PFSK-1 (cell line): ENCODE data around the gene CCDC158.

Experiments used
- FOXP2 ChIP-seq: optimal IDR thresholded peaks from 2 replicates; pipeline ENCODE3; 2011; ENCODE audit warnings: borderline replicate concordance, control low read depth, inconsistent platforms; ENCODE audit not compliant: insufficient read depth; ENCODE audit errors: extremely low read length, extremely low read depth
- POLR2AphosphoS5 ChIP-seq: IDR thresholded peaks from 2 replicates; pipeline ENCODE4 v1.6.1; 2012; ENCODE audit warnings: low read depth, mild to moderate bottlenecking, control low read depth, low read length, moderate library complexity
- SIN3A ChIP-seq: IDR thresholded peaks from 2 replicates; pipeline ENCODE4 v1.6.1; 2012; ENCODE audit warnings: mild to moderate bottlenecking, low read length, moderate library complexity, borderline replicate concordance; ENCODE audit not compliant: insufficient read depth
- TAF1 ChIP-seq: IDR thresholded peaks from 2 replicates; pipeline ENCODE4 v1.6.1; 2012; ENCODE audit warnings: low read length, control low read depth, borderline replicate concordance; ENCODE audit not compliant: insufficient read depth
- TF ChIP-seq, protein P1 (sequence below), 2 experiments: IDR thresholded peaks; 2 replicates each; pipeline versions ENCODE4 v1.6.1 to v1.8.0; 2011 to 2012; ENCODE audit warnings: low read depth in 2 of 2, low read length in 2 of 2, control low read depth in 1 of 2, inconsistent platforms in 1 of 2, mild to moderate bottlenecking in 1 of 2, moderate library complexity in 1 of 2; ENCODE audit not compliant: insufficient read depth in 1 of 2

The CCDC158 gene

DNA sequence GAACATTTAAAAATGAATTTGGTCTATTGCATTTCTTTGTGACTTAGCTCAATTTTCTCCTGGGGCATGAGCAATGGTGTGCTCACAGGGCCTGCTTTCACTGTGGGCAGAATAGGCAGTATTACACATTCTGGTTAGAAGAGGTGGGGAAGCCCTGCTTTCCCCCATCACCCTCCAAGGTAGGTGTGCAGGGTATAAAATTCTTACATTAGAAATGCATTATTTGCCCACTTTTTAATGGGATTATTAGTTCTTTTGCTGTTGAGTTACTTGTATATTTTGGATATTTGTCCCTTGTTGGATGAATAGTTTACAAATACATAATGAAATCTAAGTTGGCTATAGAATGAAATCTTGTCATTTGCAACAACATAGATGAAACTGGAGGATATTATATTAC is 122.7 kb downstream of the CCDC158 start:
- TF ChIP-seq POLR2AphosphoS5 (no peak), FOXP2 (no peak), SIN3A (no peak), TAF1 (no peak)
- TF ChIP-seq, protein P1, sequence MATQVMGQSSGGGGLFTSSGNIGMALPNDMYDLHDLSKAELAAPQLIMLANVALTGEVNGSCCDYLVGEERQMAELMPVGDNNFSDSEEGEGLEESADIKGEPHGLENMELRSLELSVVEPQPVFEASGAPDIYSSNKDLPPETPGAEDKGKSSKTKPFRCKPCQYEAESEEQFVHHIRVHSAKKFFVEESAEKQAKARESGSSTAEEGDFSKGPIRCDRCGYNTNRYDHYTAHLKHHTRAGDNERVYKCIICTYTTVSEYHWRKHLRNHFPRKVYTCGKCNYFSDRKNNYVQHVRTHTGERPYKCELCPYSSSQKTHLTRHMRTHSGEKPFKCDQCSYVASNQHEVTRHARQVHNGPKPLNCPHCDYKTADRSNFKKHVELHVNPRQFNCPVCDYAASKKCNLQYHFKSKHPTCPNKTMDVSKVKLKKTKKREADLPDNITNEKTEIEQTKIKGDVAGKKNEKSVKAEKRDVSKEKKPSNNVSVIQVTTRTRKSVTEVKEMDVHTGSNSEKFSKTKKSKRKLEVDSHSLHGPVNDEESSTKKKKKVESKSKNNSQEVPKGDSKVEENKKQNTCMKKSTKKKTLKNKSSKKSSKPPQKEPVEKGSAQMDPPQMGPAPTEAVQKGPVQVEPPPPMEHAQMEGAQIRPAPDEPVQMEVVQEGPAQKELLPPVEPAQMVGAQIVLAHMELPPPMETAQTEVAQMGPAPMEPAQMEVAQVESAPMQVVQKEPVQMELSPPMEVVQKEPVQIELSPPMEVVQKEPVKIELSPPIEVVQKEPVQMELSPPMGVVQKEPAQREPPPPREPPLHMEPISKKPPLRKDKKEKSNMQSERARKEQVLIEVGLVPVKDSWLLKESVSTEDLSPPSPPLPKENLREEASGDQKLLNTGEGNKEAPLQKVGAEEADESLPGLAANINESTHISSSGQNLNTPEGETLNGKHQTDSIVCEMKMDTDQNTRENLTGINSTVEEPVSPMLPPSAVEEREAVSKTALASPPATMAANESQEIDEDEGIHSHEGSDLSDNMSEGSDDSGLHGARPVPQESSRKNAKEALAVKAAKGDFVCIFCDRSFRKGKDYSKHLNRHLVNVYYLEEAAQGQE (IDR thresholded peaks at IDR 0.05; ENCODE audit: insufficient read depth in 1 of 2, low read depth in 2 of 2, low read length in 2 of 2) = no peak

DNA sequence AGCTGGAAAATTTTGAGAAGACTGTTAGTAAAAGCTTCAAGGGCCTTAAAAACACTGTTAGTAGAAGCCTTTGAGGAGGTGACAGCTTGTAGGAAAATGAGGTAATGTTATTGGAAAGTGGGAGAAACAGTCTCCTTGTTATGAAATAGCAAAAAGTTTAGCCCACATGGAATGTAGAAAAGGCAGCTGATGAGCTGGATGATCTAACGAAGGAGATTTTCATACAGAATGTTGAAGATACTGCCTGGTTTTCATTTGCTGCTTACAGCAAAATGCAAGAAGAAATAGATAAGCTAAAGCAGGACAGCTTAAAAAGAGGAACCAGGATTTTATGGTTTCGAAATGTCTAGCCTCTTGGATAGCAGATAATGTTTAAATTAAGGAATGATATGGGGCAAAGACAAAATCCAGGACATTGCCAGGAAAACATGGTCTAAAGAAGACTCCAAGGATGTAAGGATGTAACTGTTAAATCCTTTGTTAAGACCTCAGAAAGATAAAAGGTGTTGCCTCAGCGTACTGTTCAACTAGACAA is 124.6 kb downstream of the CCDC158 start:
- TF ChIP-seq, protein P1 (IDR thresholded peaks at IDR 0.05; ENCODE audit: insufficient read depth in 1 of 2, low read depth in 2 of 2, low read length in 2 of 2) = no peak
- no peak for TF ChIP-seq POLR2AphosphoS5
- no peak for TF ChIP-seq FOXP2
- TF ChIP-seq TAF1 = no peak
- TF ChIP-seq SIN3A = no peak

DNA sequence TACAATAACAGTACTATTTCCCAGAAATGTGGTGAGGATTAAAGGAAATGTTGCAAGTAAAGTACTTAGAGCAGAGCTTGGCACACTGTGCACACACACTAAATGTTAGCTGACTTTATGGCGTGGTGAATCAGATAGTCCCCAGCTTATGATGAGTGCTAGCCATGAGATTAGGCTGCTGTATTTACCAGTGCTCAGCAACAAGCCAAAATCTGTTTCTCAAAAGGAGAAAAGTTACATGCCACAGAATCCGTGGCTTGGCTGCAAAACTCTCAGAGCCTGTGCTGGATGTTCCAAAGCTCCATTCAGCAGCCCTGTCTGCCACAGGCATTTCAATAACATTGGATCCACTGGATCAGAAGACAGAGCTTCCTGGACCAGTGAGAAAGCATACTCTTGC is 127.2 kb downstream of the CCDC158 start:
- no peak for TF ChIP-seq FOXP2
- TF ChIP-seq POLR2AphosphoS5 = no peak
- TF ChIP-seq, protein P1 (IDR thresholded peaks at IDR 0.05; ENCODE audit: insufficient read depth in 1 of 2, low read depth in 2 of 2, low read length in 2 of 2) = no peak
- TF ChIP-seq TAF1 = no peak

DNA sequence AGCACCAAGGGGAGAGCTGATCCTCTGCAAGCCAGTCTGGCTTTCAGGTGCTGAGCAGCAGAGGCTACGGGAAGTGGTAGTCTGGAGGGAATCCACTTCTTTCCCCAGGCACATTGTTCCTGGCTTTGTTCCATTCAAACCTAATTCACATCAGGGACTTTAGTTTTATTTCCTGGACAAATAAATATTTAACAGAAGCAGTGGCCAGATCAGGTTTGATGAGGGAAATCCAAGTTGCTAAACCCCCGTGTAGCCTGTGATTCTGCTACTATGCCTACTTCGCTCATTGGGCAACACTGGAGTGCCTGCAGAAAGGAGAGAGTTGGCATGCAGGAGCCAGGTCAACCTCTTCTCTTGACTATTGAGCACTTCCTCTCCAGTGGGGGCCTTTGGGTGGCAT is 128.2 kb downstream of the CCDC158 start:
- TF ChIP-seq FOXP2 (no peak), TAF1 (no peak), SIN3A (no peak), POLR2AphosphoS5 (no peak)
- TF ChIP-seq, protein P1 (IDR thresholded peaks at IDR 0.05; ENCODE audit: insufficient read depth in 1 of 2, low read depth in 2 of 2, low read length in 2 of 2) = no peak

DNA sequence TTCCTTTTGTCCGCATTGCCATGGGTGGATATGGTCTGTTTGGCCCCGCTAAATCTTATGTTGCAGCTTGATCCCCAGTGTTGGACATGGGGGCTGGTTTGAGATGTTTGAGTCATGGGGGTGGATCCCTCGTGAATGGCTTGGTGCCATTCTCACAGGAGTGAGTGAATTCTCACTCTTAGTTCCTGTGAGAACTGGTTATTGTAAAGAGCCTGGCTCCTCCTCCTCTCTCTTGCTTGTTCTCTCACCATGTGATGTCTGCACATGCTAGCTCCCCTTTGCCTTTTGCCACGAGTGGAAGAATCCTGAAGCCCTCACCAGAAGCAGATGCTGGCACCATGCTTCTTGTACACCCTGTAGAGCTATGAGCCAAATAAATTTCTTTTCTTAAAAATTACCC is 137.0 kb downstream of the CCDC158 start:
- TF ChIP-seq SIN3A = no peak
- TF ChIP-seq, protein P1 (IDR thresholded peaks at IDR 0.05; ENCODE audit: insufficient read depth in 1 of 2, low read depth in 2 of 2, low read length in 2 of 2) = no peak
- TF ChIP-seq POLR2AphosphoS5 = no peak
- TF ChIP-seq FOXP2 = no peak
- no peak for TF ChIP-seq TAF1
